ENCODE data around the gene GSTM5.

GSTM5 gene

GRCh38 chr1:109721042-109721441 lies 9.0 kb downstream of the GSTM5 start:
- TF ChIP-seq POU6F1 (CRISPR knock-in tag; IDR thresholded peaks at IDR 0.05; ENCODE audit: borderline replicate concordance, low read depth) (no peak), BACH2 (CRISPR knock-in tag; IDR thresholded peaks at IDR 0.05; ENCODE audit: borderline replicate concordance) (no peak), ESRRG (CRISPR knock-in tag; IDR thresholded peaks at IDR 0.05) (no peak), SNAI2 (CRISPR knock-in tag; IDR thresholded peaks at IDR 0.05) (no peak), TSHZ2 (CRISPR knock-in tag; IDR thresholded peaks at IDR 0.05) (no peak), ZNF8 (CRISPR knock-in tag; IDR thresholded peaks at IDR 0.05) (no peak), TCF4 (CRISPR knock-in tag; IDR thresholded peaks at IDR 0.05; ENCODE audit: borderline replicate concordance) (no peak), CREB5 (CRISPR knock-in tag; IDR thresholded peaks at IDR 0.05; ENCODE audit: low read depth) (no peak), ARNTL (CRISPR knock-in tag; IDR thresholded peaks at IDR 0.05; ENCODE audit: borderline replicate concordance, low read depth) (no peak)
- no peak for ATAC-seq

- no peak for ATAC-seq
- no peak for TF ChIP-seq TCF4 (CRISPR knock-in tag; IDR thresholded peaks at IDR 0.05; ENCODE audit: borderline replicate concordance)
- TF ChIP-seq ZNF565 (CRISPR knock-in tag; conservative IDR thresholded peaks at IDR 0.05; ENCODE audit: low read depth), result no peak
- no peak for TF ChIP-seq RARB (CRISPR knock-in tag; IDR thresholded peaks at IDR 0.05)
- TF ChIP-seq ESRRG (CRISPR knock-in tag; IDR thresholded peaks at IDR 0.05), result no peak
- no peak for TF ChIP-seq TOX (CRISPR knock-in tag; IDR thresholded peaks at IDR 0.05; ENCODE audit: borderline replicate concordance)
- TF ChIP-seq ZNF8 (CRISPR knock-in tag; IDR thresholded peaks at IDR 0.05), result no peak
- TF ChIP-seq PPARA (CRISPR knock-in tag; IDR thresholded peaks at IDR 0.05; ENCODE audit: borderline replicate concordance), result no peak
- no peak for TF ChIP-seq POU6F1 (CRISPR knock-in tag; IDR thresholded peaks at IDR 0.05; ENCODE audit: borderline replicate concordance, low read depth)
- no peak for TF ChIP-seq BACH2 (CRISPR knock-in tag; IDR thresholded peaks at IDR 0.05; ENCODE audit: borderline replicate concordance)
- TF ChIP-seq OSR1 (CRISPR knock-in tag; IDR thresholded peaks at IDR 0.05), result no peak
- no peak for TF ChIP-seq PATZ1 (CRISPR knock-in tag; IDR thresholded peaks at IDR 0.05; ENCODE audit: borderline replicate concordance)
- TF ChIP-seq CREB5 (CRISPR knock-in tag; IDR thresholded peaks at IDR 0.05; ENCODE audit: low read depth), result no peak
- TF ChIP-seq CSRNP3 (CRISPR knock-in tag; IDR thresholded peaks at IDR 0.05), result no peak
- TF ChIP-seq ZFP3 (CRISPR knock-in tag; IDR thresholded peaks at IDR 0.05), result no peak
- TF ChIP-seq TSHZ2 (CRISPR knock-in tag; IDR thresholded peaks at IDR 0.05), result no peak
- no peak for TF ChIP-seq ARNTL (CRISPR knock-in tag; IDR thresholded peaks at IDR 0.05; ENCODE audit: borderline replicate concordance, low read depth)
- no peak for TF ChIP-seq ZNF70 (CRISPR knock-in tag; IDR thresholded peaks at IDR 0.05)
- no peak for TF ChIP-seq ZFP30 (CRISPR knock-in tag; IDR thresholded peaks at IDR 0.05)
- no peak for TF ChIP-seq GLIS3 (CRISPR knock-in tag; IDR thresholded peaks at IDR 0.05)
Observed at GRCh38 chr1:109721971-109722370, 9.9 kb downstream of the GSTM5 start.
